K562 (cell line): Measurements from ENCODE around the gene CKM. TPM values are rescaled to one million over a fixed set of nuclear protein-coding genes. Genes with fewer than 3 reads are reported as not detected.
A peak's percentile ranks its signal among the peaks of the same experiment; 100 is the strongest.

Experiments
- ATF7 ChIP-seq: fragments of 450-650 bp; IDR thresholded peaks from 2 replicates; pipeline ENCODE4 v1.7.1; 2014; ENCODE audit warnings: mild to moderate bottlenecking, moderate library complexity
- BCL6 ChIP-seq: fragments of 250-450 bp; sonication (Bioruptor Pico); IDR thresholded peaks from 2 replicates; pipeline ENCODE4 v1.4.0; 2020
- BCOR ChIP-seq: fragments of 450-650 bp; IDR thresholded peaks from 2 replicates; pipeline ENCODE4 v1.6.1; 2016
- CHCHD3 ChIP-seq: fragments of 250-450 bp; sonication (Bioruptor Pico); IDR thresholded peaks from 2 replicates; pipeline ENCODE4 v2.1.2; 2022; ENCODE audit warnings: mild to moderate bottlenecking
- ELF4 ChIP-seq: fragments of 450-650 bp; formaldehyde crosslinking; IDR thresholded peaks from 2 replicates; pipeline ENCODE4 v1.4.0; 2022; ENCODE audit warnings: missing genetic modification characterization
- ELK1 ChIP-seq: sonication (generic); formaldehyde crosslinking; IDR thresholded peaks from 2 replicates; pipeline ENCODE4 v1.8.1; 2022; ENCODE audit warnings: missing genetic modification reagents
- FOSL1 ChIP-seq: fragments of 200-800 bp; sonication (Bioruptor generic); conservative IDR thresholded peaks from 2 replicates; pipeline ENCODE4 v1.6.1; 2016; ENCODE audit warnings: missing genetic modification characterization, missing compliant biosample characterization
- KAT7 ChIP-seq: sonication (generic); formaldehyde crosslinking; IDR thresholded peaks from 2 replicates; pipeline ENCODE4 v1.8.0; 2022; ENCODE audit warnings: missing genetic modification reagents, mild to moderate bottlenecking, borderline replicate concordance
- MCM5 ChIP-seq: fragments of 450-650 bp; IDR thresholded peaks from 2 replicates; pipeline ENCODE4 v1.6.1; 2016; ENCODE audit warnings: low read depth
- NELFE ChIP-seq: IDR thresholded peaks from 2 replicates; pipeline ENCODE4 v1.6.1; 2011; ENCODE audit warnings: mild to moderate bottlenecking; ENCODE audit not compliant: insufficient read depth, insufficient read length
- PCBP2 ChIP-seq: fragments of 200-400 bp; formaldehyde crosslinking; IDR thresholded peaks from 2 replicates; pipeline ENCODE4 v1.6.1; 2018; ENCODE audit warnings: low read length, low read depth, mild to moderate bottlenecking, moderate library complexity; ENCODE audit not compliant: poor library complexity, severe bottlenecking
- RBFOX2 ChIP-seq: fragments of 200-400 bp; formaldehyde crosslinking; IDR thresholded peaks from 2 replicates; pipeline ENCODE4 v1.6.1; 2017; ENCODE audit warnings: low read depth, mild to moderate bottlenecking, low read length, moderate library complexity
- RNF2 ChIP-seq: sonication (generic); IDR thresholded peaks from 2 replicates; pipeline ENCODE4 v1.6.1; 2016
- SMAD4 ChIP-seq: fragments of 250-450 bp; sonication (Bioruptor Pico); conservative IDR thresholded peaks from 2 replicates; pipeline ENCODE4 v1.8.0; 2021; ENCODE audit warnings: inconsistent platforms, mild to moderate bottlenecking, moderate library complexity
- SRSF1 ChIP-seq: fragments of 200-400 bp; formaldehyde crosslinking; IDR thresholded peaks from 2 replicates; pipeline ENCODE4 v1.6.1; 2017; ENCODE audit warnings: mild to moderate bottlenecking, low read depth, low read length, moderate library complexity
- XRCC4 ChIP-seq: IDR thresholded peaks from one replicate; pipeline ENCODE4 v1.6.1; 2011; ENCODE audit not compliant: insufficient read depth, insufficient read length; ENCODE audit errors: extremely low read depth
- ZFP91 ChIP-seq: sonication (generic); formaldehyde crosslinking; IDR thresholded peaks from 2 replicates; pipeline ENCODE4 v1.8.0; 2022; ENCODE audit warnings: mild to moderate bottlenecking, missing genetic modification reagents
- ZKSCAN1 ChIP-seq: fragments of 150-350 bp; IDR thresholded peaks from 2 replicates; pipeline ENCODE4 v1.6.1; 2016; ENCODE audit warnings: low read depth, low read length
- ZNF395 ChIP-seq: fragments of 200-800 bp; sonication (Bioruptor generic); IDR thresholded peaks from 2 replicates; pipeline ENCODE4 v1.6.1; 2017; ENCODE audit warnings: missing genetic modification characterization, missing compliant biosample characterization
- polyA plus RNA-seq, 8 experiments: library from polyadenylated mRNA; depleted of rRNA in 4 of 8; stranded (reverse) in 5 of 8; unstranded in 3 of 8; fragments of >200 nt; fragmentation: Nextera tagmentation in 2 of 8; fragmentation: Illumina TruSeq in 1 of 8; extraction: Ambion mirVana in 2 of 8; extraction: Trizol in 1 of 8; gene quantifications; 2 replicates each; pipeline versions ENCODE4 v1.2.1 to v1.2.3, GENCODE V29; 2011 to 2014; ENCODE audit warnings: inconsistent platforms in 1 of 8, missing spikeins in 1 of 8
- total RNA-seq, 7 experiments: library from RNA; depleted of rRNA in 6 of 7; stranded (reverse); fragments of >200 nt in 6 of 7; fragmentation: Illumina TruSeq in 2 of 7; extraction: Trizol in 2 of 7; gene quantifications; 2 replicates each; pipeline versions ENCODE4 v1.2.1 to v1.2.3, GENCODE V29; 2011 to 2021; ENCODE audit warnings: low replicate concordance in 1 of 7
- TF ChIP-seq, protein P1 (sequence below): fragments of 250-450 bp; sonication (Bioruptor Pico); IDR thresholded peaks from 2 replicates; pipeline ENCODE4 v1.8.0; 2022; ENCODE audit warnings: moderate library complexity, mild to moderate bottlenecking, inconsistent platforms
- TF ChIP-seq, protein P2 (sequence below), 3 experiments: fragments of 200-800 bp in 1 of 3; fragments of 250-450 bp in 1 of 3; fragments of 450-650 bp in 1 of 3; sonication (Bioruptor Pico) in 1 of 3; sonication (Bioruptor generic) in 1 of 3; formaldehyde crosslinking in 1 of 3; IDR thresholded peaks; 2 replicates each; pipeline versions ENCODE4 v1.6.1 to v1.8.0; 2016 to 2022; ENCODE audit warnings: mild to moderate bottlenecking in 2 of 3, missing genetic modification characterization in 2 of 3, missing compliant biosample characterization in 1 of 3, moderate library complexity in 1 of 3

Gene CKM
- total and polyA plus RNA-seq, 9 of the 15 experiments (the other 6 are each of a cell fraction or from before 2014, with no cell fraction given): 0.06 to 0.17 (median 0.09) TPM; not detected in 4

- TF ChIP-seq XRCC4 (no peak), MCM5 (no peak), ZNF395 (no peak), KAT7 (no peak), PCBP2 (no peak), SMAD4 (0 out of 2 replicates have a peak, but pooled peaks have one; percentile 38), RBFOX2 (no peak), ELK1 (no peak), ZKSCAN1 (no peak), RNF2 (no peak), ZFP91 (no peak), FOSL1 (tag) (no peak), BCL6 (CRISPR knock-in tag) (no peak), SRSF1 (no peak), CHCHD3 (CRISPR knock-in tag) (no peak), NELFE (no peak), BCOR (no peak), ELF4 (CRISPR knock-in tag) (no peak), ATF7 (no peak)
- TF ChIP-seq, protein P1, sequence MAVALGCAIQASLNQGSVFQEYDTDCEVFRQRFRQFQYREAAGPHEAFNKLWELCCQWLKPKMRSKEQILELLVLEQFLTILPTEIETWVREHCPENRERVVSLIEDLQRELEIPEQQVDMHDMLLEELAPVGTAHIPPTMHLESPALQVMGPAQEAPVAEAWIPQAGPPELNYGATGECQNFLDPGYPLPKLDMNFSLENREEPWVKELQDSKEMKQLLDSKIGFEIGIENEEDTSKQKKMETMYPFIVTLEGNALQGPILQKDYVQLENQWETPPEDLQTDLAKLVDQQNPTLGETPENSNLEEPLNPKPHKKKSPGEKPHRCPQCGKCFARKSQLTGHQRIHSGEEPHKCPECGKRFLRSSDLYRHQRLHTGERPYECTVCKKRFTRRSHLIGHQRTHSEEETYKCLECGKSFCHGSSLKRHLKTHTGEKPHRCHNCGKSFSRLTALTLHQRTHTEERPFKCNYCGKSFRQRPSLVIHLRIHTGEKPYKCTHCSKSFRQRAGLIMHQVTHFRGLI (CRISPR knock-in tag): no peak
- TF ChIP-seq, protein P2, sequence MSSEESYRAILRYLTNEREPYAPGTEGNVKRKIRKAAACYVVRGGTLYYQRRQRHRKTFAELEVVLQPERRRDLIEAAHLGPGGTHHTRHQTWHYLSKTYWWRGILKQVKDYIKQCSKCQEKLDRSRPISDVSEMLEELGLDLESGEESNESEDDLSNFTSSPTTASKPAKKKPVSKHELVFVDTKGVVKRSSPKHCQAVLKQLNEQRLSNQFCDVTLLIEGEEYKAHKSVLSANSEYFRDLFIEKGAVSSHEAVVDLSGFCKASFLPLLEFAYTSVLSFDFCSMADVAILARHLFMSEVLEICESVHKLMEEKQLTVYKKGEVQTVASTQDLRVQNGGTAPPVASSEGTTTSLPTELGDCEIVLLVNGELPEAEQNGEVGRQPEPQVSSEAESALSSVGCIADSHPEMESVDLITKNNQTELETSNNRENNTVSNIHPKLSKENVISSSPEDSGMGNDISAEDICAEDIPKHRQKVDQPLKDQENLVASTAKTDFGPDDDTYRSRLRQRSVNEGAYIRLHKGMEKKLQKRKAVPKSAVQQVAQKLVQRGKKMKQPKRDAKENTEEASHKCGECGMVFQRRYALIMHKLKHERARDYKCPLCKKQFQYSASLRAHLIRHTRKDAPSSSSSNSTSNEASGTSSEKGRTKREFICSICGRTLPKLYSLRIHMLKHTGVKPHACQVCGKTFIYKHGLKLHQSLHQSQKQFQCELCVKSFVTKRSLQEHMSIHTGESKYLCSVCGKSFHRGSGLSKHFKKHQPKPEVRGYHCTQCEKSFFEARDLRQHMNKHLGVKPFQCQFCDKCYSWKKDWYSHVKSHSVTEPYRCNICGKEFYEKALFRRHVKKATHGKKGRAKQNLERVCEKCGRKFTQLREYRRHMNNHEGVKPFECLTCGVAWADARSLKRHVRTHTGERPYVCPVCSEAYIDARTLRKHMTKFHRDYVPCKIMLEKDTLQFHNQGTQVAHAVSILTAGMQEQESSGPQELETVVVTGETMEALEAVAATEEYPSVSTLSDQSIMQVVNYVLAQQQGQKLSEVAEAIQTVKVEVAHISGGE (CRISPR knock-in tag; IDR thresholded peaks at IDR 0.05): no peak
These were observed 23.8 kb upstream of the CKM start (continued) for GRCh38 chr19:45346449-45346848.
